GM12875 (cell line): Measurements from ENCODE around the gene HDAC4.
A peak's percentile ranks its signal among the peaks of the same experiment; 100 is the strongest.

Experiments
- H3K4me3 ChIP-seq: one replicate; pipeline ENCODE4 v1.5.1; 2011; ENCODE audit warnings: low read depth, low read length, control low read depth
- CTCF ChIP-seq: IDR thresholded peaks from 2 replicates; pipeline ENCODE4 v1.5.1; 2011; ENCODE audit warnings: low read depth, mild to moderate bottlenecking, control low read depth, inconsistent platforms, low read length, moderate library complexity, borderline replicate concordance; ENCODE audit not compliant: insufficient read depth

Gene HDAC4

GRCh38 chr2:239278361-239278760, 122.5 kb downstream of the HDAC4 start:
- H3K4me3 ChIP-seq: no peak overlapping the region
- no peak for TF ChIP-seq CTCF

GRCh38 chr2:239277401-239278085, 123.3 kb downstream of the HDAC4 start:
- H3K4me3 ChIP-seq: no peak overlapping the region
- TF ChIP-seq CTCF: no peak

- TF ChIP-seq CTCF: peak; percentile 24; the same call in 1 of the 2 replicates
Measured at GRCh38 chr2:239276851-239277250, 124.0 kb downstream of the HDAC4 start.

GRCh38 chr2:239275847-239276831, 124.7 kb downstream of the HDAC4 start:
- no peak overlapping the region for H3K4me3 ChIP-seq
- no peak for TF ChIP-seq CTCF

More at GRCh38 chr2:239276851-239277250, 124.0 kb downstream of the HDAC4 start:
- no peak overlapping the region for H3K4me3 ChIP-seq

- no peak for TF ChIP-seq CTCF
- H3K4me3 ChIP-seq: no peak overlapping the region
Measured at GRCh38 chr2:239275044-239275685, 125.7 kb downstream of the HDAC4 start.

GRCh38 chr2:239274391-239275043, 126.3 kb downstream of the HDAC4 start:
- no peak for TF ChIP-seq CTCF
- no peak overlapping the region for H3K4me3 ChIP-seq
